Neutrophil (primary cell): ENCODE results near the gene ABCA1.

Experiments used
- H3K27ac ChIP-seq: fragments of 200-600 bp; sonication (generic); 2 replicates; pipeline ENCODE4 v1.5.1; 2016; ENCODE audit warnings: mild to moderate bottlenecking, moderate library complexity
- H3K27me3 ChIP-seq: fragments of 200-600 bp; sonication (generic); 2 replicates; pipeline ENCODE4 v1.6.0; 2016; ENCODE audit warnings: mild to moderate bottlenecking
- H3K36me3 ChIP-seq: fragments of 200-600 bp; sonication (generic); 2 replicates; pipeline ENCODE4 v1.5.1; 2017
- H3K4me1 ChIP-seq, 2 experiments: fragments of 200-600 bp in 1 of 2; sonication (generic) in 1 of 2; 1 replicate in 1 of 2; 2 replicates in 1 of 2; pipeline versions ENCODE4 v1.5.1 to v1.6.1; 2013 to 2016; ENCODE audit warnings: low read depth in 1 of 2, low read length in 1 of 2, mild to moderate bottlenecking in 1 of 2, moderate library complexity in 1 of 2; ENCODE audit not compliant: control insufficient read depth in 1 of 2, insufficient read depth in 1 of 2
- H3K4me3 ChIP-seq, 2 experiments: fragments of 200-600 bp in 1 of 2; sonication (generic) in 1 of 2; 1 replicate in 1 of 2; 2 replicates in 1 of 2; pipeline ENCODE4 v1.5.1; 2013 to 2016; ENCODE audit warnings: low read depth in 1 of 2, low read length in 1 of 2, mild to moderate bottlenecking in 1 of 2, moderate library complexity in 1 of 2
- H3K9me3 ChIP-seq: fragments of 200-600 bp; sonication (generic); 2 replicates; pipeline ENCODE4 v1.5.1; 2016
- CTCF ChIP-seq: fragments of 200-600 bp; sonication (generic); IDR thresholded peaks from 2 replicates; pipeline ENCODE4 v1.5.1; 2016; ENCODE audit warnings: antibody characterized with exemption

Gene ABCA1

DNA sequence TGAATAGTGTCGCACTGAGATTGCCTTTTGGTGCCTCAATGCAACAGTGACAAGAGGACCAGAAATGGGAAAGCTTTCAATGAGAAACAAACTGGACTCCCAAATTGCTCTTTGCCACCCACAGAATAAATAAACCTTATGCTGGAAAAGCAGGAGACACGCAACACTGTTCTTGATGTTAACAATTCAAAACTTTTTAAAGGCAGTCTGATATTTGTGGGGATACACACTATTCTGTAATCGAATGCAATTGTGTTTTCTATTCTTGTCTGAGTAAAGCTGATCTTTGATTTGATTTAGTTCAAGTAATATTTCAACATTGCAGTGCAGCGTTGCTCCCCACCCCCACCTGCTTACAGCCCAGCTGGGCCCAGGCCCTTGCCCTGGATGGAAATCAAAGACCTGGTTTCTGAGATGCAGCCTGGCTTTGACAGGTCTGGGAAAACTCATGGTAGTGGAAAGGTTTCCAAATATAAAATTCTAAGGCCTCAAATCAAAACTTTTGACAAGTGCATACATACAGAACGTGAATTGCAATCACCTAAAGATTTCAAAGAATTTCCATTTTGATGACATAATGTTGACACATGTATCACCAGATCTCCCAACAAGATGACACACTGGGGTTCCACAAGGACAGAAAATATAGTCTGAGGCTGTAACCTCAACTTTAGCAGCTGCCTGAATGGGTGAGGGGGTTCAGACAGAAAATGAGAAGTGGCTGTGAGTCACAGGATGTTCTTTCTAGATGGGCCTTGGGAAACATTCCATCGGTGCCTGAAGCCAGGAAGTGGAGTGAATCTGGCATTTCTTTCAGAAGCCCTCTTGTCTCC is 55.1 kb downstream of the ABCA1 start:
- no peaks in the 10 kb centered on the region for H3K27me3 ChIP-seq
- no peak overlapping the region for H3K4me3 ChIP-seq
- peak overlapping the region; percentile 51 for H3K27ac ChIP-seq
- H3K4me1 ChIP-seq: peaks cover 14 to 54% of the 10 kb centered on the region in 2 experiments
- no peak for TF ChIP-seq CTCF
- H3K9me3 ChIP-seq: no peaks in the 10 kb centered on the region
- H3K36me3 ChIP-seq: peaks cover 44% of the 10 kb centered on the region

- peaks cover 14 to 54% of the 10 kb centered on the region in 2 experiments for H3K4me1 ChIP-seq
- no peak overlapping the region for H3K4me3 ChIP-seq
- H3K27ac ChIP-seq: no peak overlapping the region
- no peaks in the 10 kb centered on the region for H3K9me3 ChIP-seq
- TF ChIP-seq CTCF: no peak
- H3K36me3 ChIP-seq: peaks cover 45% of the 10 kb centered on the region
- H3K27me3 ChIP-seq: no peaks in the 10 kb centered on the region
These were observed 55.9 kb downstream of the ABCA1 start for GRCh38 chr9:104871961-104872527.

DNA sequence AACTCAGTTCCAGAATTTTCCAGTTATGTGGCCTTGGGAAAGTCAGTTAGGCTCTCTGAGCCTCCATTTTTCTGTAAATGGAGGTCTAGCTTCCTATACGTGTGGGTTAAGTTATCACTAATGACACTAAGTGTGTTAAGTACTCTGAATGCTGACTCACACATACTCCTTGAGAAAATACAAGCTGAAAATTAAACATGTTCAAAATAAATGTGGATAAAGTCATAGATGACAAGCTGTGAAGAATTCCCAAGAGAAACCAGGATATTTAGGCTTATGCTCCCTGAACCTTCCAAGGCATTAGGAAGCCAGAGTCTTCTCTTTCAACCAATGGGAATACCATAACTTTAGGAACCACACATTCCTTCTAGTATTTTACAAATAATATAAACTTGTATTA is 58.1 kb downstream of the ABCA1 start:
- Histone ChIP-seq H3K4me3 (no peak overlapping the region), H3K36me3 (peaks cover 44% of the 10 kb centered on the region), H3K4me1 (peaks cover 14 to 54% of the 10 kb centered on the region in 2 experiments), H3K9me3 (no peaks in the 10 kb centered on the region), H3K27me3 (no peaks in the 10 kb centered on the region), H3K27ac (peak overlapping the region; percentile 80)
- TF ChIP-seq CTCF: no peak

- H3K27ac ChIP-seq: peak overlapping the region; percentile 80
- H3K9me3 ChIP-seq: no peaks in the 10 kb centered on the region
- peaks cover 42% of the 10 kb centered on the region for H3K36me3 ChIP-seq
- H3K4me3 ChIP-seq: no peak overlapping the region
- TF ChIP-seq CTCF: no peak
- H3K4me1 ChIP-seq: peaks cover 14 to 51% of the 10 kb centered on the region in 2 experiments
- H3K27me3 ChIP-seq: no peaks in the 10 kb centered on the region
These were observed 59.1 kb downstream of the ABCA1 start for GRCh38 chr9:104868687-104869404.

- H3K4me1 ChIP-seq: peaks cover 14 to 46% of the 10 kb centered on the region in 2 experiments
- H3K27me3 ChIP-seq: no peaks in the 10 kb centered on the region
- TF ChIP-seq CTCF: no peak
- H3K9me3 ChIP-seq: no peaks in the 10 kb centered on the region
- no peak overlapping the region for H3K4me3 ChIP-seq
- H3K27ac ChIP-seq: peak overlapping the region; percentile 80
- H3K36me3 ChIP-seq: peaks cover 42% of the 10 kb centered on the region
These were observed 59.7 kb downstream of the ABCA1 start for GRCh38 chr9:104868303-104868686.
